Activated CD4-positive, alpha-beta memory T cell treated with anti-CD3 and anti-CD28 coated beads, Interleukin-2, amount 10 ng/mL, durations not matched to agents 7 days and 5 days (primary cell): ENCODE data around the gene GPR87. TPM values are rescaled to one million over a fixed set of nuclear protein-coding genes. Genes with fewer than 3 reads are reported as not detected.
A peak's percentile ranks its signal among the peaks of the same experiment; 100 is the strongest.

Experiments used
- CTCF ChIA-PET: fragments of 350-600 bp; sonication (Branson Sonifier 250); formaldehyde crosslinking; loops from one replicate; lab custom pipeline; 2021; ENCODE audit warnings: antibody characterized with exemption, inconsistent platforms; lab: Charles Lee
- POLR2A ChIA-PET: fragments of 350-600 bp; sonication (Branson Sonifier 250); formaldehyde crosslinking; loops from one replicate; lab custom pipeline; 2021; ENCODE audit warnings: antibody characterized with exemption; lab: Charles Lee
- DNase-seq: peaks from one replicate; pipeline ENCODE4 v3.0.0-alpha.2; 2020
- H3K27ac Mint-ChIP-seq: one replicate; pipeline ENCODE4 v1.8.0; 2021; ENCODE audit warnings: mild to moderate bottlenecking, mixed read lengths
- H3K27me3 Mint-ChIP-seq: one replicate; pipeline ENCODE4 v1.8.0; 2021; ENCODE audit warnings: mixed read lengths
- H3K36me3 Mint-ChIP-seq: one replicate; pipeline ENCODE4 v1.8.0; 2021; ENCODE audit warnings: low read depth, mixed read lengths
- H3K4me1 Mint-ChIP-seq: one replicate; pipeline ENCODE4 v1.8.0; 2021; ENCODE audit warnings: mixed read lengths
- H3K4me3 Mint-ChIP-seq: one replicate; pipeline ENCODE4 v1.8.0; 2021; ENCODE audit warnings: mild to moderate bottlenecking, mixed read lengths
- H3K9me3 Mint-ChIP-seq: one replicate; pipeline ENCODE4 v1.8.0; 2021; ENCODE audit warnings: mixed read lengths
- total RNA-seq, 2 experiments: library from RNA; stranded (reverse); gene quantifications; one replicate each; pipeline ENCODE4 v1.2.3, GENCODE V29; 2021

The GPR87 gene, protein sequence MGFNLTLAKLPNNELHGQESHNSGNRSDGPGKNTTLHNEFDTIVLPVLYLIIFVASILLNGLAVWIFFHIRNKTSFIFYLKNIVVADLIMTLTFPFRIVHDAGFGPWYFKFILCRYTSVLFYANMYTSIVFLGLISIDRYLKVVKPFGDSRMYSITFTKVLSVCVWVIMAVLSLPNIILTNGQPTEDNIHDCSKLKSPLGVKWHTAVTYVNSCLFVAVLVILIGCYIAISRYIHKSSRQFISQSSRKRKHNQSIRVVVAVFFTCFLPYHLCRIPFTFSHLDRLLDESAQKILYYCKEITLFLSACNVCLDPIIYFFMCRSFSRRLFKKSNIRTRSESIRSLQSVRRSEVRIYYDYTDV
- total RNA-seq, result under 1 TPM in 1 of 2 experiments, not detected in 1; 0.33 TPM

- no peak for DNase-seq
- Mint-ChIP-seq H3K9me3 (no peaks in the 10 kb centered on the region), H3K27me3 (peaks cover 1% of the 10 kb centered on the region), H3K27ac (peak within 1 kb of the TSS; percentile 28), H3K4me3 (no peak within 1 kb of the TSS), H3K4me1 (peaks cover 21% of the 10 kb centered on the region), H3K36me3 (no peaks in the 10 kb centered on the region)
- ChIA-PET CTCF (interaction anchor here (1.1 to 1.5 kb wide), 3 partner anchors 11 to 88 kb away, joined by 3 to 4 read pairs (median 4); no protein-coding TSS in a partner anchor), POLR2A (interaction anchor here (0.9 to 1.3 kb wide), 4 partner anchors 10 to 145 kb away, joined by 3 to 6 read pairs (median 4); no protein-coding TSS in a partner anchor)
These were observed at the start of gene GPR87 for GRCh38 chr3:151316267-151316991. Gene GPR87, minus strand, starts transcription at chr3:151316820. Its CDS starts 16,720 bp downstream, at chr3:151300100.

GRCh38 chr3:151362751-151363174 is 46.1 kb upstream of the GPR87 start:
- Mint-ChIP-seq H3K4me3 (no peak overlapping the region), H3K27me3 (no peaks in the 10 kb centered on the region), H3K4me1 (no peaks in the 10 kb centered on the region), H3K36me3 (no peaks in the 10 kb centered on the region), H3K27ac (no peak overlapping the region), H3K9me3 (no peaks in the 10 kb centered on the region)
- ChIA-PET CTCF (interaction anchor here (1.9 kb wide), 1 partner anchor 30 kb away, joined by 4 read pairs; no protein-coding TSS in a partner anchor), POLR2A (no interaction called here)
- DNase-seq, result no peak

DNA sequence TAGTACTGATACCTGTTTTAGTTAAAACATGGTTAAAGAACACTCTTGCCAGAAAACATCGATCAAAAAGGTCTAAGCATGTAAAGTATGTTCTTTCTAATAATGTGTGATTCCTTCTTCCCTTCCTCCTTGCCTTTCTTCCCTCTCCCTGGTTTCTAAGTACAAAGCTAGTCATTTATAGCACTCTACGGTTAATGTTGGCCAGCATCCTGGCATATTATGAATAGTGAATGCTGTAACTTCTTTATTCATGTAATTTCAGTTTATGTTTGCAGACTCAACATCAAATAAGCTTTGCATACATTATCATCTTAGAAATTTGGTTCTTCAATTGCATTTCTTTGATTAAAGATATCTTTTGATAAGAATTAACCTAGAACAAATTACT is 40.8 kb upstream of the GPR87 start:
- no peaks in the 10 kb centered on the region for H3K36me3 Mint-ChIP-seq
- CTCF ChIA-PET, result interaction anchor here (0.6 kb wide), 1 partner anchor 17 kb away, joined by 3 read pairs; no protein-coding TSS in a partner anchor

GRCh38 chr3:151356794-151357462 is 40.3 kb upstream of the GPR87 start:
- Mint-ChIP-seq H3K4me1 (peaks cover 4% of the 10 kb centered on the region), H3K27me3 (no peaks in the 10 kb centered on the region), H3K4me3 (no peak overlapping the region), H3K9me3 (no peaks in the 10 kb centered on the region), H3K36me3 (no peaks in the 10 kb centered on the region), H3K27ac (no peak overlapping the region)
- DNase-seq, result no peak
- CTCF ChIA-PET, result no interaction called here
- POLR2A ChIA-PET, result no interaction called here

More for the DNA sequence above, 40.8 kb upstream of the GPR87 start:
- Mint-ChIP-seq H3K9me3 (no peaks in the 10 kb centered on the region), H3K4me1 (no peaks in the 10 kb centered on the region), H3K27ac (no peak overlapping the region), H3K4me3 (no peak overlapping the region), H3K27me3 (no peaks in the 10 kb centered on the region)
- no peak for DNase-seq
- POLR2A ChIA-PET, result no interaction called here

DNA sequence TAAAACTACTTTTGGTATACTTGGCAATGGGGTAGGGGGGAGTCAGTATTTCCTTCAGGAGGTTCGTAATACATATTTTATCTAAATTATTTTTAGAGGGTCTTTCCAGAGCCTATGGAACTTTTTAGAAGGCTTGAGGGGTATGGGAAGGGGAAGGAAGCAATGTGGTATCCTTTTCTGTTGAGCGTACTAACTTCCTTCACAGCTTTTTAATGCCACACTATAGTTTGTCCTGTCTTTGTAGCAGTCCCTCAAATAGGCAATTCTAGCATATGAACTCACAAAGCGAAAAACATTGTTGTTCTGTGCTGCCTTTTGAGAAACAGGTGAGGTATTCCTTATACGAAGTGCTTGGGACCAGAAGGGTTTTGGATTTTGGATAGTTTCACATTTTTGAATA is 35.0 kb upstream of the GPR87 start:
- ChIA-PET POLR2A (no interaction called here), CTCF (no interaction called here)
- Mint-ChIP-seq H3K27ac (no peak overlapping the region), H3K4me3 (no peak overlapping the region), H3K36me3 (no peaks in the 10 kb centered on the region), H3K27me3 (peaks cover 11% of the 10 kb centered on the region), H3K9me3 (no peaks in the 10 kb centered on the region), H3K4me1 (peaks cover 14% of the 10 kb centered on the region)
- no peak for DNase-seq

- no peak for DNase-seq
- Mint-ChIP-seq H3K9me3 (no peaks in the 10 kb centered on the region), H3K27ac (no peak overlapping the region), H3K4me1 (peaks cover 18% of the 10 kb centered on the region), H3K4me3 (no peak overlapping the region), H3K36me3 (no peaks in the 10 kb centered on the region), H3K27me3 (peaks cover 15% of the 10 kb centered on the region)
- CTCF ChIA-PET, result no interaction called here
- POLR2A ChIA-PET, result no interaction called here
These were observed 34.6 kb upstream of the GPR87 start for GRCh38 chr3:151351219-151351618.

DNA sequence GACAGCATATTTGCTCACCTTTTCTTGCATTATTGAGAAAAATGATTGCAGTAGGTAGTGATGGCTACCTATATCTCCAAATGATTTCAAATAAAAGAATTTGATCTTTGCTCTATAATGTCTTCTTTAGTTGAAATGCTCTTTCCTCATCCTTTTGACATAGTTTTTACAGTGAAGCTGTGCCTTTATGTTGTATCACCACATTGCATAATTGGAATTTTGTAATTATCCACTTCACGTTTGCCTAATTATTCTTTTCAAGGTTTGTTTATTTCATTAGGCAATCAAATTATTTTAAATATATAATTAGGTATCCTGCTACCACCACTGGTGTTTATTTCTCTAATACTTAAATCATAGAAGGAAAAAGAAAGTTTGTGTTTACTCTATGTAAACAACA is 34.0 kb upstream of the GPR87 start:
- ChIA-PET POLR2A (no interaction called here), CTCF (no interaction called here)
- DNase-seq, result no peak
- no peak overlapping the region for H3K27ac Mint-ChIP-seq
- H3K9me3 Mint-ChIP-seq, result no peaks in the 10 kb centered on the region
- no peak overlapping the region for H3K4me3 Mint-ChIP-seq
- peaks cover 23% of the 10 kb centered on the region for H3K4me1 Mint-ChIP-seq
- H3K36me3 Mint-ChIP-seq, result no peaks in the 10 kb centered on the region
- peaks cover 18% of the 10 kb centered on the region for H3K27me3 Mint-ChIP-seq

DNA sequence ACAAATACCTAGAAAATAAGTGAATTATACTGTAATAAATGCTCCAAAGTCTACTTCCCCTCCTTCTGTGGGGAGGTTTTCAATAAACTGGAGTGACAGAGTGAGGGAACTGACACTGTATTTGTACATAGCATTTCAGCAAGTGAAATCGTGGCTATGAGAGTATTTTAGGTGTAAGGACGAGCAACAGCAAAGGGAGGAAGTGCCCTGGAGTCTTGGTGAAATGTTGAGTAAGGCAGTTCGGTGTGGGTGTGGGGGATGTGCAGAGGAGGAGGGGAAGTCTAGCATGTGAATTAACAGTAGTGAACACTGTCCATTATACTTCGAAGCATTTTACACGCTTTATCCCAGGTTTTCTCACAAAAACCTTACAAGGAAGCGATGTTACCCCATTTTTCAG is 30.8 kb upstream of the GPR87 start:
- H3K4me3 Mint-ChIP-seq, result no peak overlapping the region
- no peak overlapping the region for H3K27ac Mint-ChIP-seq
- ChIA-PET CTCF (no interaction called here), POLR2A (no interaction called here)
- DNase-seq, result no peak
- no peaks in the 10 kb centered on the region for H3K9me3 Mint-ChIP-seq
- peaks cover 23% of the 10 kb centered on the region for H3K4me1 Mint-ChIP-seq
- peaks cover 26% of the 10 kb centered on the region for H3K27me3 Mint-ChIP-seq
- no peaks in the 10 kb centered on the region for H3K36me3 Mint-ChIP-seq

GRCh38 chr3:151346292-151346691 is 29.7 kb upstream of the GPR87 start:
- Mint-ChIP-seq H3K27me3 (peaks cover 28% of the 10 kb centered on the region), H3K36me3 (no peaks in the 10 kb centered on the region), H3K9me3 (no peaks in the 10 kb centered on the region), H3K27ac (no peak overlapping the region), H3K4me1 (peaks cover 13% of the 10 kb centered on the region), H3K4me3 (no peak overlapping the region)
- POLR2A ChIA-PET, result no interaction called here
- CTCF ChIA-PET, result interaction anchor here (0.9 to 1.0 kb wide), 2 partner anchors 19 to 93 kb away, joined by 3 read pairs; no protein-coding TSS in a partner anchor
- DNase-seq, result no peak

GRCh38 chr3:151345859-151346258 is 29.2 kb upstream of the GPR87 start:
- no peak overlapping the region for H3K27ac Mint-ChIP-seq
- H3K27me3 Mint-ChIP-seq, result peaks cover 28% of the 10 kb centered on the region
- H3K36me3 Mint-ChIP-seq, result no peaks in the 10 kb centered on the region
- POLR2A ChIA-PET, result no interaction called here
- H3K9me3 Mint-ChIP-seq, result no peaks in the 10 kb centered on the region
- H3K4me1 Mint-ChIP-seq, result peaks cover 9% of the 10 kb centered on the region
- CTCF ChIA-PET, result interaction anchor here (0.9 to 1.0 kb wide), 2 partner anchors 18 to 93 kb away, joined by 3 read pairs; no protein-coding TSS in a partner anchor
- DNase-seq, result no peak
- no peak overlapping the region for H3K4me3 Mint-ChIP-seq

DNA sequence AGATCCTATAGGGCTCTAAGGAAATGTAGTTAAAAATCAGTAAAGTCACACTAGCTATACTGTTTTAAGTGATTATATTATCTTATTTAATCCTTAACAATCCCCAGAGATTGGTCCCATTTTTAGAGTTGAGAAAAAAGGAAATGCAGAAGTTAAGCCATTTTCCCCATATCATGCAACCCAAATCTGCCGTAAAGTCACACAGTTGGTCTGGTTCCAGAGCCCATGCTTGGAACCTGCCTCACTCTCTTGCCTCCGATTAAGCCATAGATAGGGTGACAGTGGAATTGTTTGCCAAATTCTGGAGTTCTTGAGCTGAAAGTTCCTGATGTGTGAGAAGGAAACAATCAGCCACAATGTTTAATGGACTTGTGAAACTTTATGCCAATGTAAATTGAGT is 15.1 kb upstream of the GPR87 start:
- Mint-ChIP-seq H3K4me1 (peaks cover 6% of the 10 kb centered on the region), H3K27me3 (peaks cover 10% of the 10 kb centered on the region), H3K36me3 (no peaks in the 10 kb centered on the region), H3K9me3 (no peaks in the 10 kb centered on the region), H3K27ac (no peak overlapping the region), H3K4me3 (no peak overlapping the region)
- CTCF ChIA-PET, result interaction anchor here (1.1 to 1.5 kb wide), 2 partner anchors 9 to 164 kb away, joined by 3 read pairs; no protein-coding TSS in a partner anchor
- POLR2A ChIA-PET, result no interaction called here
- DNase-seq, result no peak

- H3K4me3 Mint-ChIP-seq, result no peak overlapping the region
- ChIA-PET CTCF (interaction anchor here (1.1 kb wide), 1 partner anchor 163 kb away, joined by 3 read pairs; no protein-coding TSS in a partner anchor), POLR2A (no interaction called here)
- DNase-seq, result no peak
- no peaks in the 10 kb centered on the region for H3K9me3 Mint-ChIP-seq
- peaks cover 6% of the 10 kb centered on the region for H3K4me1 Mint-ChIP-seq
- H3K27me3 Mint-ChIP-seq, result peaks cover 9% of the 10 kb centered on the region
- H3K27ac Mint-ChIP-seq, result no peak overlapping the region
- no peaks in the 10 kb centered on the region for H3K36me3 Mint-ChIP-seq
These were observed 14.3 kb upstream of the GPR87 start for GRCh38 chr3:151330899-151331298.
